HG03575 (cell line): ENCODE measurements around the gene HTATSF1.

Experiments used
- ATAC-seq: cut with Tn5 transposase; IDR thresholded peaks from one replicate; pipeline ENCODE4 v1.9.1; 2021; ENCODE audit not compliant: unreplicated experiment, insufficient number of reproducible peaks, low FRiP score; ENCODE audit errors: extremely low read depth

The HTATSF1 gene

DNA sequence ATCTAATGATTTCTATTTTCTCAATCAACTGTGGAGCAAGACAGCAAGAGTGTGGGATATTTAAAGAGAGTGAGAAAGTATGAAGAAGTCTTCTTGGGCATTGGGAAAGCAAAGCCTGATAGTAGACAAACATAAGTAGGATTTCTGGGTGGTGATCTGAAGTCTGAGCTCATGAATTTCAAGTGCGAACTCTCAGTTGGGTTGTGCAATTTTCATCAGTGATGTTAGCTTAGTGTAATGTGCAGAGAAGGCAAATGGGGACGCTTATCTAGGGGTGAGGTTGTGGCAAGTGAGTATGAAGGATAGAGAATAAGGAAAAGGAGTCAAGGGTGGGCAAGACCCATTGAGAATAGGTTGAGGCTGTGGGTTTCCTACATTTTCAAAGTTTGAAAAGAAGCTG lies 58.3 kb downstream of the HTATSF1 start:
- no peak for ATAC-seq
